Measurements from ENCODE around the gene PRKCZ. TPM values are rescaled to one million over a fixed set of nuclear protein-coding genes. Genes with fewer than 3 reads are reported as not detected.
A peak's percentile ranks its signal among the peaks of the same experiment; 100 is the strongest.

The PRKCZ gene
- polyA plus RNA-seq, 3 donors = 0.74 to 1.9 (median 1.4) TPM

GRCh38 chr1:2168535-2168934 is 118.3 kb downstream of the PRKCZ start:
- no peak overlapping the region for H2AFZ ChIP-seq (ENCODE audit: insufficient read depth, low read depth, low read length, poor library complexity, severe bottlenecking)

DNA sequence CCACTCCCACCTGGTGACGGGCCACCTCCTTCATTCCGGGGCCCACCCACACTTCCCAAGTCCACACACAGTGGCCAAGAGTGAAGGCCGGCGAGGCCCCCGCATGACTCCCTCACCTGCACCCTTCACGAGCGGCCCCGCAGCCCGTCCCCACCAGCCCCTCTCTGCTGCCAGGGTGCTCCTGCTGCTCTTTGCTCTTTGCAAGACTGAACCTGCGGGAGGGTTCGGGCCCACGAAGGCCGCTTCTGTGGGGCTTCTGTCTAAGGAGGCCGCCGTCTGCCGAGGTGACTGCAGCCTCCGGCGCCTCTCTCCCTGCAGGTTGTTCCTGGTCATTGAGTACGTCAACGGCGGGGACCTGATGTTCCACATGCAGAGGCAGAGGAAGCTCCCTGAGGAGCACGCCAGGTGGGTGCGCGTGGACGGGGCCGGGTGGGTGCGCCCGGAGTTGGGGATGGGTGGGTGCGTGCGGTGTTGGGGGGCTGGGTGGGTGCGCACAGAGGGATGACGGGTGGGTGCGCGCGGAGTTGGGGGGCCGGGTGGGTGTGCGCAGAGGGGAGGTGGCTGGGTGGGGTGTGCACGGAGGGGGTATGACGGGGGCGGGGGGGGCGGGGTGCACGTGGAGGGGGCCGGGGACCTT is 119.1 kb downstream of the PRKCZ start:
- H3K36me3 Mint-ChIP-seq = peaks cover under 1 to 3% of the 10 kb centered on the region in 2 donors
- Histone ChIP-seq H3K4me1 (ENCODE audit: control insufficient read depth in 1 of 2, insufficient read depth in 2 of 2, low read length in 2 of 2) (peaks cover 5 to 10% of the 10 kb centered on the region in 2 donors), H4K20me1 (ENCODE audit: insufficient read depth, low read length) (no peaks in the 10 kb centered on the region), H3K4me2 (replicated peaks; ENCODE audit: extremely low read depth, low read length, poor library complexity, severe bottlenecking) (no peak overlapping the region), H3K79me2 (ENCODE audit: insufficient read depth, low read length) (no peaks in the 10 kb centered on the region), H3K4me3 (replicated peaks in 1 of 3; ENCODE audit: low read depth in 2 of 3, low read length in 3 of 3) (no peak overlapping the region), H3K9me3 (replicated peaks in 1 of 2; ENCODE audit: control insufficient read depth in 1 of 2, insufficient read depth in 1 of 2, low read length in 2 of 2) (peaks cover 0 to 4% of the 10 kb centered on the region in 2 donors), H3K27ac (ENCODE audit: low read depth in 1 of 2, low read length in 2 of 2) (no peak overlapping the region), H2AFZ (ENCODE audit: insufficient read depth, low read depth, low read length, poor library complexity, severe bottlenecking) (no peak overlapping the region), H3K36me3 (replicated peaks in 1 of 2; ENCODE audit: control insufficient read depth in 1 of 2, insufficient read depth in 2 of 2, low read length in 2 of 2) (no peaks in the 10 kb centered on the region), H3K9ac (ENCODE audit: insufficient read depth, low read length, poor library complexity, severe bottlenecking) (no peak overlapping the region), H3K27me3 (ENCODE audit: control insufficient read depth in 2 of 2, insufficient read depth in 2 of 2, low read length in 2 of 2) (no peaks in the 10 kb centered on the region)
- DNase-seq = no peak
- peaks cover 11% of the 10 kb centered on the region for H3K4me1 Mint-ChIP-seq
- H3K9me3 Mint-ChIP-seq = peaks cover 0 to 4% (median 2%) of the 10 kb centered on the region in 7 donors
- WGBS (ENCODE audit: insufficient coverage) = 98% methylated on average over 18 of the region's 43 CpGs
- peaks cover 2 to 5% (median 4%) of the 10 kb centered on the region in 3 donors for H3K27me3 Mint-ChIP-seq (ENCODE audit: low read depth in 3 of 3)
- intact Hi-C loops (cut with micrococcal nuclease) = no loop called here
- TF ChIP-seq CTCF (IDR thresholded peaks at IDR 0.05) = no peak
- peak overlapping the region in 1 of 7 donors; percentile 11 for H3K27ac Mint-ChIP-seq
- no peak overlapping the region for H3K4me3 Mint-ChIP-seq

More at GRCh38 chr1:2168535-2168934, 118.3 kb downstream of the PRKCZ start:
- Histone ChIP-seq H3K9ac (ENCODE audit: insufficient read depth, low read length, poor library complexity, severe bottlenecking) (no peak overlapping the region), H3K27ac (ENCODE audit: low read depth in 1 of 2, low read length in 2 of 2) (no peak overlapping the region), H3K27me3 (ENCODE audit: control insufficient read depth in 2 of 2, insufficient read depth in 2 of 2, low read length in 2 of 2) (no peaks in the 10 kb centered on the region), H4K20me1 (ENCODE audit: insufficient read depth, low read length) (no peaks in the 10 kb centered on the region), H3K9me3 (replicated peaks in 1 of 2; ENCODE audit: control insufficient read depth in 1 of 2, insufficient read depth in 1 of 2, low read length in 2 of 2) (peaks cover 0 to 8% of the 10 kb centered on the region in 2 donors), H3K79me2 (ENCODE audit: insufficient read depth, low read length) (no peaks in the 10 kb centered on the region), H3K36me3 (replicated peaks in 1 of 2; ENCODE audit: control insufficient read depth in 1 of 2, insufficient read depth in 2 of 2, low read length in 2 of 2) (no peaks in the 10 kb centered on the region), H3K4me3 (replicated peaks in 1 of 3; ENCODE audit: low read depth in 2 of 3, low read length in 3 of 3) (no peak overlapping the region), H3K4me1 (ENCODE audit: control insufficient read depth in 1 of 2, insufficient read depth in 2 of 2, low read length in 2 of 2) (peaks cover 0 to 6% of the 10 kb centered on the region in 2 donors), H3K4me2 (replicated peaks; ENCODE audit: extremely low read depth, low read length, poor library complexity, severe bottlenecking) (no peak overlapping the region)
- WGBS (ENCODE audit: insufficient coverage) = 94% methylated on average over 10 of the region's 12 CpGs
- DNase-seq = no peak
- no peak for TF ChIP-seq CTCF (IDR thresholded peaks at IDR 0.05)
- H3K27me3 Mint-ChIP-seq (ENCODE audit: low read depth in 3 of 3) = peaks cover 2 to 4% (median 4%) of the 10 kb centered on the region in 3 donors
- intact Hi-C loops (cut with micrococcal nuclease) = no loop called here
- H3K4me1 Mint-ChIP-seq = peaks cover 8% of the 10 kb centered on the region
- H3K36me3 Mint-ChIP-seq = peaks cover 3 to 4% of the 10 kb centered on the region in 2 donors
- H3K9me3 Mint-ChIP-seq = peaks cover 0 to 12% (median 6%) of the 10 kb centered on the region in 7 donors
- H3K4me3 Mint-ChIP-seq = no peak overlapping the region
- H3K27ac Mint-ChIP-seq = no peak overlapping the region
